SIG-M5 treated with dmso at 0.1 percent for 504 hours (cell line): ENCODE results near the gene GAS7.
"Not testable (repeated sequence)": the region's sequence is repeated elsewhere in the genome, so short reads cannot be mapped to it uniquely, and the experiment has no call there.

Experiments
- DNase-seq: peaks from one replicate; lab custom pipeline; 2025; ENCODE audit not compliant: unreplicated experiment; lab: John Stamatoyannopoulos, UW

The GAS7 gene

DNA sequence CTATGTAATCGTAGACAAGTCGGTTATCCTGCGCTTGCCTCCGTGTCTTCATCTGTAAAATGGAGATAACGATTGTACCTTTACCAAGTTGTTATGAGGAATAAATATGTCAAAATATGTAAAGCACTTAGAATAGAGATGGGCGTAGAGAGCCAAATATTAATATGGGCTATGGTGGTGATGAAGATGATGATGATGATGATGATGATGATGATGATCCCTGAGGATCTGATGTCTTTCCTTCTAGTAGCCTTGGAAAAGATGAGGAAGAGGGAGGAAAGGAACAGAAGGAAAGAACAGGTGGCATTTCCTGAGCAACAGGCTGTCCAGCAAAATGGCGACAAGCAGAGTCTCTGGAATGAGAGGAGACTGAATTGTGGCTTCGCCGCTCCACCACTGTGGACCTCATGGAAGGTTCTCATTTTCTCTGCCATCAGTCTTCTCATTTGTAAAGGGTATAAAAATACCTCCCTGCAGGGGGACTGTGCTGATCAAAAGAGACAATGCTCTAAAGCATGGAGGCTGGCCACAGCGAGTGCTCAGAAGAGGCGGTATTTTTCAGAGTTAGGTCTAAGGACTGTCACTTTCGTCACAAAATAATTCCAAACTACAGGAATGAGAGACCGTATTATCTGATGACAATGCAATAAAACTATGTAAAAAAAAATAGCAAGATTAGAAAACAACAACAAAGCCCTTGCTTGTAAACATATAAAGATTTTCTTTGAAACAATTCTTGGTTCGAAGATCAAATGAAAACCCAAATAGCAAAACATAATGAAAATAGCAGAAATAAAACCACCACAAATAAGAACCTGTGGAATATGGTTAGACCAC is 276.2 kb downstream of the GAS7 start:
- no peak for DNase-seq

DNA sequence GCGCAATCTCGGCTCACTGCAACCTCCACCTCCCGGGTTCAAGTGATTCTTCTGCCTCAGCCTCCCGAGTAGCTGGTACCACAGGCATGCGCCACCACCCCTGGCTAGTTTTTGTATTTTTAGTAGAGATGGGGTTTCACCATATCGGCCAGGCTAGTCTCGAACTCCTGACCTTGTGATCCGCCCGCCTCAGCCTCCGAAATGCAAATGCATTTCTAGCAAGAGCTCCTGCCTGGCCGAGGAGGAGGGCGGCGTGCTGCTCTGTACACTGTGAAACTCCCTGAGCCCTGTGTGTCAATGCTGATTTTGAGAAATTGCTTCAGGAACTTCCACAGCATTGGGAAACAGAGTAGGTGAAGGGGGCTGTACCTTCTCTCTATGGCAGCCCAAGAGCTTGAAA is 277.2 kb downstream of the GAS7 start:
- not testable (repeated sequence) for DNase-seq

- DNase-seq, result no peak
These were observed 279.5 kb downstream of the GAS7 start for GRCh38 chr17:9918804-9919352.

DNA sequence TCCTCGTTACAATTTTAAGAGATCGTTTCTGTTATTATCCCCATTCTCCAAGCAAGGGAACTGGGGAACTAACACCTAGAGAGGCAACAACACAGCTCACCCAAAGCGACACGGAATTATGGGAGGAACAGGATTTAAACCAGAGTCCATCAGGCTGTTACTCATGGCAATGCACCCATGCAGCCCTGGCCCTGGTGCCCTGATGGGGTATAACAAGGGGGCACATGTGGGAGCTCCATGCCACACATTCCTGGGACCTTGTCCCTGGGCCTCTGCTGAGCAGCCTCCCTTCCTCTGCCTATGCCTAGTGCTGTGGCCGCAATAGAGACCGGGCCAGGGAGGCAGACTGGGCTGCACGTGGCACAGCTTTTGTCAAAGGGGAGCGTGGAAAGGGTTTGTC is 280.1 kb downstream of the GAS7 start:
- DNase-seq, result no peak

GRCh38 chr17:9917801-9918200 is 280.6 kb downstream of the GAS7 start:
- no peak for DNase-seq

DNA sequence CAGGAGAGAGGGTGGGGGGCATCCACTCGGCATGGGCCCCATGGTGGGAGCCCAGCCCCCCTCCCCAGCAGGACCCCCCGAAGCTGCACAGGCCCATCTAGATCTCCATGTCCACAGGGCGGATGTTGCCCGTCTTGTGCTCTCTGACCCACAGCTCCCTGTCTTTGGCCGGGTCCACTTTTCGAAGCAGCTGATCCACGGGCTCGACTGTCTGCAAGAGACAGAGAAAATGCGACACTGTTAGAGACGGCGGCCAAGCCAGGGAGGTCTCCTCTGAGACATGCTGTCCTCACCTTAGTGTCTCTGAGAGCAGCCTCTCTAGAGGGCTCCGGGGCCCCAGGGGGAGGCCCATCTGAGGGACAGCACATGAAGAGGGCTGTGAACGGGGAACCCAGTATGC is 281.3 kb downstream of the GAS7 start:
- DNase-seq, result no peak

DNA sequence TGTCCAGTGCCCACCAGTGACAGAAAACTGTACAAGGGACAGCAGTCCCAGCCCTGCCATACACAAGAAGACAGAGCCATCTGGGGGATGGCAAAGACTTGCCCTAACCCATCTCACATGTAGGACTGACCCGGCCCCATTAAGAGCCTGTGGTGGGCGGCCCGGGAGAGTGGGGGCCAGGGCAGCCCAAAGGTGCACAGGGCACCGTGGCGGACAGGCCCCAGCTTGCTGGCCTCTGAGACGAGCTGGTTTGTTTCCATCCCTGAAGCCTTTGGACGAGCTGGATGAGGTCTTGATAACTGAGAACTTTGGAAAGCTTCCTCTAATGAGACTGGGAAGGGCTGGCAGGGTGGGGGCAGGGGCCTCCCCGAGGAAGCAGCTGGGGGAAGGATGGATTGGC is 282.3 kb downstream of the GAS7 start:
- DNase-seq, result no peak

DNA sequence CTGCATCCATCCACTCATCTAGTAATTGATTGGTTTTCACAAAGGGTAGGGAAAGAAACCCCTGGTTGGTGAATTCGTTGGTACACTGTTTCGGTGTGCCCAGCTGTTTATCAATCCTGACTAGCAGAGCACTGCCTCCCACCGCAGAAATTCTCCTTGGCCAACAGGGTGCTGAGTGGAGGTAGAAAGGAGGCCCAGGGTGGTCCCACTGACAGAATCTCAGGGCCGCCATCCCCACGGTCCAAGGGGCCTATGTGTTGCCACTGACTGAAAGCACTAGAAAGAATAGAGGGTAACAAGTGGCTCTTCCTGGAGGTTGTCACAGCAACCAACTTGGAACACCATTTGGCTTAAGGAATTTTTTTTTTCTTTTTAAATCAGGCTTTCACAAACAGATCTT is 284.9 kb downstream of the GAS7 start:
- DNase-seq, result no peak

DNA sequence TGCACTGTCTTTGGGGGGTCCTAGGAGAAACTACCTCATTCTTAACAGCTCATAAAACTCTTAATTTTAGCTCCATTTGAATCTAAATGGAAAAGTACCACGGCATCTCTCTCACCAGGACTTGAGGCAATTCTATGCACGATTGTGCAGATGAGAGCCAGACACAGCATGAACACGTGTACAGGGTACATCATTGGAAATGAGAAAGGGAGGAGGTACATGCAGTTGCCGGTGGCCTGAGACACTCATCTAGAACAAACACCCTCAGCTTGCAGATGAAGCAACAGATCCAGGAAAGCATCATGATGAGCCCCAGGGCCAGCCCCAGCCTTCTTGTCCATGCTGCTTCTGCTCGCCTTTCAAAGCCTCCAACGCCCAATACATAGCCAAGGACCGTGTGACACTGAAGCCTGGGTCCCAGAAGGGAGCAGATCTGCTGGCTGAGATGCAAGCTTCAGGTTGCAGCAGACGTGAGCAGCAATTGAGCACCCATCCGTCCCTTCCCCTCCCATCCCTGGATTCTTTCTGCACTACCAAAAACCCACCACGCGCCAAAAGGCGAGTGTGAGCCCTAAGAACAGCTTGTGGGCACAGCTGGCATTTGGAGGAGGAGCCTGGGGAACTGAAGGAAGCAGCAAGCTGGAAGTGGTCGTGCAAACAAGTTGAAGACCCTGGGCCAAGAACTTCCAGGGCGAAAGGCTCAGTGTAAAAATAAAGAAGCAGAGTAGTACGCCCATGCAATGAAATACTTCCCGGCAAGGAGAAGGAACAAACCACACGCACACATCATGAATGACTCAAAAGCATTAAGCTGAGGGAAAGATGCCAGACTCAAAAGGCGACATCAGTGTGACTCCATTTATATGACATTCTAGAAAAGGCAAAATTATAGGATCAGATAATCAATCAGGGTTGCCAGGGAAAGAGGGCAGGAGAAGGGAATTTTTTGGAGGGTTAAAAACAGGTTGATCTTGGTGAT is 286.0 kb downstream of the GAS7 start:
- DNase-seq, result no peak

DNA sequence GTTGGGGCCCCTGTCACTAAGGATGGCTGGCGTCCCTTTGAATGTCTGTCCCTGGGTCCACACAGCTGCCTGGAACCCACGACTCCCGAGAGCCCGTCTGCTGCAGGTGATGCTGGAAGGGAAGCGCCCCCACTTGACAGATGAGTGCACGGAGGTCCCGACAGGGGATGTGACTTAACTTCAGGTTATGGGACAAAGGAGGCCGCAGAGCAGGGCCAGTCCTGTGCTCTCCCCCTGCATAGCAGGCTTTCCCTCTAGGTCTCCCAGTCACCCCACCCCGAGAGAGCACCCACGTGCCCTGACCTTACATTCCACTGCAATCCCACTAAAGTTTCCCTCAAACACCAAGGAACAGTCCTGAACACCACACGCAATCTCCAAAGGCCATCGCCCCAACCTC is 287.3 kb downstream of the GAS7 start:
- DNase-seq, result no peak

GRCh38 chr17:9908649-9909042 is 289.8 kb downstream of the GAS7 start:
- no peak for DNase-seq

DNA sequence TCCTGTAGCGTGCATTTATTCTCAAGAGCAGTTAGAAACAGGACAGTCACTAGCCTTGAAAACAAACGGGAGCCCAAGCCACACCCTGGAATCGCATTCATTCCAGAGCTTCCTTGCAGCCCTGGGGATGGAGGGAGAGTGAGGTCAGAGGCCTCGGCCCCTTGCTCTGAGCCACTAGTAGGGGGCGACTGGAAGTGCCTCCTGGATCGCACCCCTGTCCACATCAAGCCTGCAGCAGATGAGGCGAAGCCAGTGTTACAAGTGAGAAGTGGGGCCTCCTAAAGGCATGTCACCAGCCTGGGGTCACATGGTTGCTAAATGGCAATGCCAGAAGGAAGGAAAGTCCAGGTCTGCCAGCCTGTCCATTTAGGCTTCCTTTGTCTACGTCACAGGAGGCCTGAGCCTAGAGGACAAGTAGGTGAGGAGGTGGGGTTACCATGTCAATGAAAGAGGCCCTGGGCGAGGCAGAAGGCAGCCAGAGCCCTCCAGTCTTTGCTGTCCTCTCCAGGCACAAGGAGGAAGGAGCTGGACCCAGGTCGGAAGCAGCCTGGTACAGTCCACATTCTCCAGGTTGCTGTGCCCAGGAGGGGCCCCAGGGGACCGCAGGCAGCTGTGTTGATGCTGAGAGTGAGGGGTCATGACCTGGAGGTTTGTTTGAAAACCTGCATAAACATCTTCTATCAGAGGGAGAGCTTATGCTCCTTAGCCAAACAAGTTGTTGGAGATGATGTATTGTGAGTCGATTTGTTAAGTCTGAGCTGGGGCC is 290.3 kb downstream of the GAS7 start:
- DNase-seq, result no peak

GRCh38 chr17:9907131-9907530 is 291.3 kb downstream of the GAS7 start:
- DNase-seq, result no peak

DNA sequence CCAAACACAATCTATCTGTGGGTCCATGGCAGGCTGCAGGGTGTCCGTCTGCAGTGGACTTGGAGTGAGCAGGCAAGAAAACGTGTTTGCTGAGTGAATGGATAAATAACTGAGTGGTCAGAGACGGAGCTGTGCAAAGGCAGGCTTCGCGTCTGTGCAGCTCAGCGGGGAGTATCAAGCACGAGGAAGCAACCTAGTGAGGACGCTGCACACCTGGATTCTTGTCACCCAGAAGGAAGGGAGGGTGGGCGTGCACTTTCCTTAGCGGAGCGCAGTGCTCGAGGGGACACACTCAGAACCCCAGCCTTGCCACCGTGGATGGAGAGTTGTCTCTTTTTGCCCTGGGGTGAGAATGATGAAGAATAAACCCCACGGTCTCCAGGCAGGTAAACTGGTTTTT is 291.8 kb downstream of the GAS7 start:
- no peak for DNase-seq

GRCh38 chr17:9905902-9906301 is 292.5 kb downstream of the GAS7 start:
- DNase-seq, result peak; percentile 30

- no peak for DNase-seq
These were observed 293.4 kb downstream of the GAS7 start, which contains the start of gene RCVRN for GRCh38 chr17:9905078-9905415. TSS of gene RCVRN (minus strand) at chr17:9905271. CDS start at chr17:9905180, 91 bp downstream.

DNA sequence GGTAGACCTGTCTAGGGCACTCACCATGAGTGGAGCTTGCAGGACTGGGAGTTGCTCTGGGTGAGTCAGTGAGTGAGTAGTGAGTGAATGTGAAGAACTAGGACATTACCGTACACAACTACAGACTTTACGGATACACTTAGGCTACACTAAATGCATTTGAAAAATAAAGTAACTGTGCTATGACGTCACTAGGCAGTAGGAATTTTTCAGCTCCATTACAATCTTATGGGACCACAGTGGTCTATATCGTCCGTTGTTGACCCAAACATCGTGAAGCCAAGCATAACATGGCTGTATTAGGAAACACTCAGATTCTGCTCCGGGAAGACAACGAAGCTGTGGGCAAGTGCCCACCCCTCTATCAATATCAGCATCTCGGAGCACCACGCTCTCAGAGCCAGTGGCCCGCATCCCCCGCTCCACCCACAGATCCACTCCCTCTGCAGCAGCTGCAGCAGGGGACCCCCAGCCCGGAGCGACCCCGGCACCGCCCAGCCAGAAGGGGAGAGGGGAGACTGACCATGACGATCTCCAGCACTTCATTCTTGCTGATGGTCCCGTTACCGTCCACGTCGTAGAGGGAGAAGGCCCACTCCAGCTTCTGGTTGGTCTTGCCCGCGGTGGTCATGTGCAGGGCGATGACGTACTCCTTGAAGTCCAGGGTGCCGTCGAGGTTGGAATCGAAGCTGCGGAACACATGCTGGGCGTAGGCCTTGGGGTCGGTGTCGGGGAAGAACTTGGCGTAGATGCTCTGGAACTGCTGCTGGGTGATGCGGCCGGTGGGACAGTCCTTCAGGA is 293.9 kb downstream of the GAS7 start:
- no peak for DNase-seq

- no peak for DNase-seq
These were observed 296.3 kb downstream of the GAS7 start for GRCh38 chr17:9902120-9902519.

GRCh38 chr17:9900784-9901183 is 297.6 kb downstream of the GAS7 start:
- DNase-seq, result no peak

DNA sequence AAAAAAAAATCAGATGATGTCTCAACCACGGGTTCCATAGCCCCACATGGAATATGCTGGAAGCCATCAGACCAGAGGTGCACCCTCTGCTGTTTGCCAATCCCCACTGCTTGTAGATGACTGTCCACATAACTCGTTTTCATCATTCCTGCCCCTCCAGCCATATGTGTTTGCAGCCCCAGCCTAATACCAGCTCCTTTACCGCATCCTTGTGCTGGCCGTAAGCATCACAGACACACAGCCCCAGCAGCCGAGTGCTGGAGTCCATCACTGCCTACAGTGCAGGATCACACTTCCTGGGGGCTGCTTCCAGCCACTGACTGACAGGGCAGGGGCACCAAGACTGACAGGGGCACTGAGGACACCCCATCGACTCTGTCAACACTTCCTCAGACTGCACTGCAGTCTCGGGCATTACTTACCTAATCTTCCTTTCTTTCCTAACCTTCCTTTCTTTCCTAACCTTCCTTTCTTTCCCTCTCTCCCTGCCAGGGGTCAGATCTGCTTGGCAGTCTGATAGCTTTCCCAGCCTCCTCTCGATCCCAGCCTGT is 298.3 kb downstream of the GAS7 start:
- no peak for DNase-seq
